HFF-Myc (cell line): Measurements from ENCODE around the gene PABPN1L.

Experiments used
- DNase-seq: peaks from one replicate; pipeline ENCODE4 v3.0.0-alpha.2; 2011; ENCODE audit warnings: low read depth; ENCODE audit errors: extremely low read depth
- H3K4me3 ChIP-seq: replicated peaks from 2 replicates; pipeline ENCODE4 v1.5.1; 2011; ENCODE audit warnings: low read depth, mild to moderate bottlenecking, control low read depth, low read length
- CTCF ChIP-seq: IDR thresholded peaks from 2 replicates; pipeline ENCODE4 v1.5.1; 2012; ENCODE audit warnings: mild to moderate bottlenecking, low read depth, low read length, control low read depth; ENCODE audit errors: missing control alignments

Gene PABPN1L

GRCh38 chr16:88867581-88868246 lies 1.3 kb upstream of the PABPN1L start:
- no peak for TF ChIP-seq CTCF
- no peak overlapping the region for H3K4me3 ChIP-seq
- DNase-seq: no peak

DNA sequence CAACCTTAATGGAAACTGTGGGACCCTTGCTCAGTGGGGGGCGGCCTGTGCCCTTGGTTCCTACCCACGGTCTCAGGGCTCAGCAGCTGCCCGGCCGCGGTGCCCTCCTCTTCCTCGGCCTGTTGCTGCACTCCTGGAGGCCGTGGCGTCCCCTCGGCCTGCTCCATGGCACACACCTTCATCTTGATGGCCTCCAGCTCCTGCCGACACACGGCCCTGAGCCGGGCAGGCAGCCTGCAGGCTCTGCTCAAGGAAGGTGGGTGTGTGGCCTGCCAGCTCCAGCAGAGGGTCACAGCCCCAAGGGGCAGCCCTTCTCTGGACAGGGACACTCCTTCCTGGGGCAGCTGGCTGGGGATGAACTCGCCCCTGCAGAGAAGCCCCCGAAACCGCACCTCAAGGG lies 718 bp downstream of the PABPN1L start:
- DNase-seq: no peak
- TF ChIP-seq CTCF: no peak

DNA sequence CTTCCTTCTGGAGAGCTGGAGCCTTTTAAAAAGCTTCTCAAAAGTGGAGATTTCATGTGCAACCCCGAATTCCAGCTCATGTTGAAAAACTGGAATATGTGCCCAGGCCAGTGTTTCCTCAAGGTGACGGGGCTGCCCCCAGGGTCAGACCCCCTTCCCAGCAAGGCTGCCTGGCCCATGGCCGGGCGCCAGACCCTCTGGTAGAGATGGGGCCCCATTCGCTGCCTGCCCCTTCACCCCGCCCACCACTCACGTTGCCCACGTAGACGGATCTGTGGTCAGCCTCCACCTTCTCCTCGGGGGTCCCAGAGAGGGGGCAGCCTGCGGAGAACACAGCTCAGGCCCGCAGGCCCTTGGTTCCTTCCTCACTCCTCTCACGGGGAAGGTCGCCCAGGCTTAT lies 1.1 kb downstream of the PABPN1L start:
- no peak for DNase-seq
- TF ChIP-seq CTCF: no peak
- no peak overlapping the region for H3K4me3 ChIP-seq

More for the DNA sequence above, 718 bp downstream of the PABPN1L start:
- H3K4me3 ChIP-seq: no peak overlapping the region

GRCh38 chr16:88864521-88864920 lies 1.9 kb downstream of the PABPN1L start:
- H3K4me3 ChIP-seq: no peak overlapping the region
- DNase-seq: no peak
- no peak for TF ChIP-seq CTCF

GRCh38 chr16:88864099-88864498 lies 2.4 kb downstream of the PABPN1L start:
- TF ChIP-seq CTCF: no peak
- H3K4me3 ChIP-seq: no peak overlapping the region
- DNase-seq: no peak

DNA sequence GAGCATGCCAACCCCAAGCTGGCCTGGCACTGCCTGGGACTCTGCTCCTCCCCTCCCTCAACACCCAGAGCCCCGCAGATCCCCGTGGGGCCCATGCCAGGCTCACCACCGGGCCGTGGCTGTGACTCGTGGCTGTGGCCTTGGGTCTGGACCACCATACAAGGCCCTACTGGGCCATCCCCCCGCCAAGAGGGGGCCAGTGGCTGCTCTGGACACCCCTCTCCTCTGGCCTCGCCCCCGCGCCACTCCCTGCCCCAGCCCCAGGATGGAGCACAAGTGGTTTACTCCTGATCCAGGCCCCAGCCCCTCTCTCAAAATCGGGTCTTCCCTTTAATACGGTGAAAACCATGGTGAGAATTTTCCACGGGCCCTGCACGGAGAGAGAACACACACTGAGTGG lies 3.0 kb downstream of the PABPN1L start:
- TF ChIP-seq CTCF: no peak
- DNase-seq: no peak
- H3K4me3 ChIP-seq: no peak overlapping the region

- DNase-seq: no peak
- no peak overlapping the region for H3K4me3 ChIP-seq
Measured at GRCh38 chr16:88862968-88863367, 3.5 kb downstream of the PABPN1L start.

More at GRCh38 chr16:88862968-88863367, 3.5 kb downstream of the PABPN1L start:
- TF ChIP-seq CTCF: no peak
